Adrenal gland (tissue), 5 donors: ENCODE data around the gene ERN1.

Experiments
- POLR2A ChIP-seq, 2 donors: fragments of 450-650 bp; IDR thresholded peaks; one replicate each; pipeline ENCODE4 v1.6.1; 2017; ENCODE audit warnings: antibody characterized with exemption in 2 of 2, mild to moderate bottlenecking in 2 of 2, moderate library complexity in 1 of 2
- TF ChIP-seq, protein P1 (sequence below), 6 experiments: fragments of 450-650 bp in 4 of 6; fragments of 200-600 bp in 2 of 6; sonication (generic) in 1 of 6; IDR thresholded peaks; 1 replicate in 5 of 6; 2 replicates in 1 of 6; pipeline versions ENCODE4 v1.5.1 to v1.8.0; 2016 to 2021; ENCODE audit warnings: antibody characterized with exemption in 6 of 6, mild to moderate bottlenecking in 2 of 6, moderate library complexity in 1 of 6
- donor health status: DM: no; HTN: no; CAD: no.

GRCh38 chr17:64084940-64085649, 44.8 kb downstream of the ERN1 start:
- TF ChIP-seq, protein P1, sequence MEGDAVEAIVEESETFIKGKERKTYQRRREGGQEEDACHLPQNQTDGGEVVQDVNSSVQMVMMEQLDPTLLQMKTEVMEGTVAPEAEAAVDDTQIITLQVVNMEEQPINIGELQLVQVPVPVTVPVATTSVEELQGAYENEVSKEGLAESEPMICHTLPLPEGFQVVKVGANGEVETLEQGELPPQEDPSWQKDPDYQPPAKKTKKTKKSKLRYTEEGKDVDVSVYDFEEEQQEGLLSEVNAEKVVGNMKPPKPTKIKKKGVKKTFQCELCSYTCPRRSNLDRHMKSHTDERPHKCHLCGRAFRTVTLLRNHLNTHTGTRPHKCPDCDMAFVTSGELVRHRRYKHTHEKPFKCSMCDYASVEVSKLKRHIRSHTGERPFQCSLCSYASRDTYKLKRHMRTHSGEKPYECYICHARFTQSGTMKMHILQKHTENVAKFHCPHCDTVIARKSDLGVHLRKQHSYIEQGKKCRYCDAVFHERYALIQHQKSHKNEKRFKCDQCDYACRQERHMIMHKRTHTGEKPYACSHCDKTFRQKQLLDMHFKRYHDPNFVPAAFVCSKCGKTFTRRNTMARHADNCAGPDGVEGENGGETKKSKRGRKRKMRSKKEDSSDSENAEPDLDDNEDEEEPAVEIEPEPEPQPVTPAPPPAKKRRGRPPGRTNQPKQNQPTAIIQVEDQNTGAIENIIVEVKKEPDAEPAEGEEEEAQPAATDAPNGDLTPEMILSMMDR (IDR thresholded peaks at IDR 0.05) = no peak
- TF ChIP-seq POLR2A (IDR thresholded peaks at IDR 0.05) = no peak
